ENCODE data around the gene SLC44A4.
"Not testable (repeated sequence)": the region's sequence is repeated elsewhere in the genome, so short reads cannot be mapped to it uniquely, and the experiment has no call there.

SLC44A4 gene

DNA sequence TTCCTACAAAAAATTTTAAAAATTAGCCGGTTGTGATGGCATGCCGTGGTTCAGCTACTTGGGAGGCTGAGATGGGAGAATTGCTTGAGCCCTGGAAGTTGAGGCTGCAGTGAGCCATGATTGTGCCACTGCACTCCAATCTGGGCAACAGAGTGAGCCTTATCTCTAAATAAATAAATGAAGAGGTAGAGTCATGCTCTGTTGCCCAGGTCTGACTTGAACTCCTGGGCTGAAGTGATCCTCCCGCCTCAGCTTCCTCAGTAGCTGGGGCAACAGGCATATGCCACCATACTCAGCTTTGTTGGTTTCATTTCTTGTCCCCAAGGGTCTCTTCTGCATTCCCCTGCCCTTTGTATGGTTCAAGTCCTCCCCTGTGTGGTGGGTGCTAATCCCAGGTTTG lies 34.3 kb downstream of the SLC44A4 start:
- no peak overlapping the region for H3K4me3 ChIP-seq (ENCODE audit: control insufficient read depth, low read depth, low read length)
- no peak for DNase-seq (ENCODE audit: low read depth)
- TF ChIP-seq, protein P1, sequence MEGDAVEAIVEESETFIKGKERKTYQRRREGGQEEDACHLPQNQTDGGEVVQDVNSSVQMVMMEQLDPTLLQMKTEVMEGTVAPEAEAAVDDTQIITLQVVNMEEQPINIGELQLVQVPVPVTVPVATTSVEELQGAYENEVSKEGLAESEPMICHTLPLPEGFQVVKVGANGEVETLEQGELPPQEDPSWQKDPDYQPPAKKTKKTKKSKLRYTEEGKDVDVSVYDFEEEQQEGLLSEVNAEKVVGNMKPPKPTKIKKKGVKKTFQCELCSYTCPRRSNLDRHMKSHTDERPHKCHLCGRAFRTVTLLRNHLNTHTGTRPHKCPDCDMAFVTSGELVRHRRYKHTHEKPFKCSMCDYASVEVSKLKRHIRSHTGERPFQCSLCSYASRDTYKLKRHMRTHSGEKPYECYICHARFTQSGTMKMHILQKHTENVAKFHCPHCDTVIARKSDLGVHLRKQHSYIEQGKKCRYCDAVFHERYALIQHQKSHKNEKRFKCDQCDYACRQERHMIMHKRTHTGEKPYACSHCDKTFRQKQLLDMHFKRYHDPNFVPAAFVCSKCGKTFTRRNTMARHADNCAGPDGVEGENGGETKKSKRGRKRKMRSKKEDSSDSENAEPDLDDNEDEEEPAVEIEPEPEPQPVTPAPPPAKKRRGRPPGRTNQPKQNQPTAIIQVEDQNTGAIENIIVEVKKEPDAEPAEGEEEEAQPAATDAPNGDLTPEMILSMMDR (conservative IDR thresholded peaks at IDR 0.05; ENCODE audit: control insufficient read depth, insufficient read depth, low read depth, low read length) = no peak

DNA sequence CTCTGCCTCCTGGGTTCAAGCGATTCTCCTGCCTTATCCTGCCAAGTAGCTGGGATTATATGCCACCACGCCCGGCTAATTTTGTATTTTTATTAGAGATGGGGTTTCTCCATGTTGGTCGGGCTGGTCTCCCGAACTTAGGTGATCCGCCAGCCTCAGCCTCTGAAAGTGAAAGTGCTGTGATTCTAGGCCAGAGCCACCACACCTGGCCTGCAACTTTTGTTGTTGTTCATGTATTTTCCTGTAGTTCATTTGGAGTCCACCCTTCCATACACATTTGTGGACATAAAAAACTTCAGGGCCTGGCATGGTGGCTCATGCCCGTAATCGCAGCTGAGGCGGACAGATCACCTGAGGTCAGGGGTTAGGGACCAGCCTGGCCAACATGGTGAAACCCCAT lies 36.7 kb downstream of the SLC44A4 start:
- no peak overlapping the region for H3K4me3 ChIP-seq (ENCODE audit: control insufficient read depth, low read depth, low read length)
- TF ChIP-seq, protein P1 (conservative IDR thresholded peaks at IDR 0.05; ENCODE audit: control insufficient read depth, insufficient read depth, low read depth, low read length) = no peak
- DNase-seq (ENCODE audit: low read depth) = no peak

DNA sequence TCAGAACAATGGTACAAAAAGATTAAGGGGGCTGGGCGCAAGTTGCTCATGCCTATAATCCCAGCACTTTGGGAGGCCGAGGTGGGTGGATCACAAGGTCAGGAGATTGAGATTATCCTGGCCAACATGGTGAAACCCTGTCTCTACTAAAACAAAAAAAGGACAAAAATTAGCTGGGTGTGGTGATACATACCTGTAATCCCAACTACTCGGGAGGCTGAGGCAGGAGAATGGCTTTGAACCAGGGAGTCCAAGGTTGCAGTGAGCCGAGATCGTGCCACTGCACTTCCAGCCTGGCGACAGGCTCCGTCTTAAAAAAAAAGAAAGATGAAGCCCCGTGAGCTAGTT lies 39.0 kb downstream of the SLC44A4 start:
- not testable (repeated sequence) for DNase-seq (ENCODE audit: low read depth); H3K4me3 ChIP-seq (ENCODE audit: control insufficient read depth, low read depth, low read length)

DNA sequence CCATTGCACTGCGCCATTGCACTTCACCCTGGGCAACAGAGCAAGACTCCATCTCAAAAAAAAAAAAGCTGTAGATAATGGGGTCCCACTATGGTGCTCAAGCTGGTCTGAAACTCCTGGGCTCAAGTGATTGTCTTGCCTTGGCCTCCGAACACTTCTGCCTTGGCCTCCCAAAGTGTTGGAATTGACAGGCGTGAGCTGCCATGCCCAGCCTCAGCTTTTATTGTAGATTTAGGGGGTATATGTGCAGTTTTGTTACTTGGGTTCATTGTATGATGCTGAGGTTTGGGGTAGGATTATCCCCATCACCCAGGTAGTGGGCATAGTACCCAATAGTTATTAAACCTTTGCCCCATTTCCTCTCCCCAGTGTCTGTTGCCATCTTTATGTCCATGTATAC lies 39.8 kb downstream of the SLC44A4 start:
- DNase-seq (ENCODE audit: low read depth) = no peak
- peak overlapping the region; percentile 6 for H3K4me3 ChIP-seq (ENCODE audit: control insufficient read depth, low read depth, low read length)
- TF ChIP-seq, protein P1 (conservative IDR thresholded peaks at IDR 0.05; ENCODE audit: control insufficient read depth, insufficient read depth, low read depth, low read length) = no peak

DNA sequence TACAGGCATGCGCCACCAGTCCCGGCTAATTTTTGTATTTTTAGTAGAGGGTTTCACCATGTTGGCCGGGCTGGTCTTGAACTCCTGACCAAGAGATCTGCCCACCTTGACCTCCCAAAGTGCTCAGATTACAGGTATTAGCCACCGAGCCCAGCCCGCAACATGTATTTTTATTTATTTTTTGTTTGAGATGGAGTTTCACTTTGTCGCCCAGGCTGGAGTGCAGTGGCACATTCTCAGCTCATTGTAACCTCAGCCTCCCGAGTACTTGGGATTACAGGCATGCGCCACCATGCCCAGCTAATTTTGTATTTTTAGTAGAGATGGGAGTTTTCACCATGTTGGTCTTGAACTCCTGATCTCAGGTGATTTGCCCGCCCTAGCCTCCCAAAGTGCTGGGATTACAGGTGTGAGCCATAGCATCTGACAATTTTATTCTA lies 40.7 kb downstream of the SLC44A4 start:
- H3K4me3 ChIP-seq (ENCODE audit: control insufficient read depth, low read depth, low read length) = peak overlapping the region; percentile 92
- not testable (repeated sequence) for DNase-seq (ENCODE audit: low read depth)

DNA sequence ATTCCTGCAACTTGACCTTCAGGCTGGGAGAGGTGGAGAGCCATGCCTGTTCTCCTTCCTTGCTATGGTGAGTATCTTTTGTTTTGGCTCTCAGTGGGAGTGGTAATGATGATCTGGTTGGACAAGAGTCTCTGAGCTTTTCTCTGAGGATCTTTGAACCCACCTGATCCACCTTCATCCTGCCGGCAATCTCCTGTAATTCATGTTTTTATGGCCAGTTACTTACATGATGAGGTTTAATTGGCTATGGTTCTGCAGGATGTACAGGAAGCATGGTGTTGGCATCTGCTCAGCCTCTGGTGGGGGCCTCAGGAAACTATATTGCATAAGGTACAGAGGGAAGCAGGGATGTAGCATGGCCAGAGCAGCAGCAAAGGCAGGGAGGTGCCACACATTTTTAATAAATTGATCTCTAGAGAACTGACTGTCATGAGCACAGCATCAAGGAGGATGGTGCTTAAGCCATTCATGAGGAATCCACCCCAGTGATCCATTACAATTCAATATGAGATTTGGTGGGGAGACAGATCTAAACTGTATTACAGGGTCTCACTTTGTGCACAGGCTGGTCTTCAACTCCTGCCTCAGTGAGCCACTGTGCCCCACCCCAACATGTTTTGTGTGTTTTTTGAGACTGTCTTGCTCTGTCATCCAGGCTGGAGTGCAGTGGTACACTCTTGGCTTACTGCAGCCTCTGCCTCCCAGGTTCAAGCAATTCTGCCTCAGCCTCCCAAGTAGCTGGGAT lies 41.3 kb downstream of the SLC44A4 start:
- TF ChIP-seq, protein P1 (conservative IDR thresholded peaks at IDR 0.05; ENCODE audit: control insufficient read depth, insufficient read depth, low read depth, low read length) = no peak
- peak; percentile 41 for DNase-seq (ENCODE audit: low read depth)
- H3K4me3 ChIP-seq (ENCODE audit: control insufficient read depth, low read depth, low read length) = peak overlapping the region; percentile 92

DNA sequence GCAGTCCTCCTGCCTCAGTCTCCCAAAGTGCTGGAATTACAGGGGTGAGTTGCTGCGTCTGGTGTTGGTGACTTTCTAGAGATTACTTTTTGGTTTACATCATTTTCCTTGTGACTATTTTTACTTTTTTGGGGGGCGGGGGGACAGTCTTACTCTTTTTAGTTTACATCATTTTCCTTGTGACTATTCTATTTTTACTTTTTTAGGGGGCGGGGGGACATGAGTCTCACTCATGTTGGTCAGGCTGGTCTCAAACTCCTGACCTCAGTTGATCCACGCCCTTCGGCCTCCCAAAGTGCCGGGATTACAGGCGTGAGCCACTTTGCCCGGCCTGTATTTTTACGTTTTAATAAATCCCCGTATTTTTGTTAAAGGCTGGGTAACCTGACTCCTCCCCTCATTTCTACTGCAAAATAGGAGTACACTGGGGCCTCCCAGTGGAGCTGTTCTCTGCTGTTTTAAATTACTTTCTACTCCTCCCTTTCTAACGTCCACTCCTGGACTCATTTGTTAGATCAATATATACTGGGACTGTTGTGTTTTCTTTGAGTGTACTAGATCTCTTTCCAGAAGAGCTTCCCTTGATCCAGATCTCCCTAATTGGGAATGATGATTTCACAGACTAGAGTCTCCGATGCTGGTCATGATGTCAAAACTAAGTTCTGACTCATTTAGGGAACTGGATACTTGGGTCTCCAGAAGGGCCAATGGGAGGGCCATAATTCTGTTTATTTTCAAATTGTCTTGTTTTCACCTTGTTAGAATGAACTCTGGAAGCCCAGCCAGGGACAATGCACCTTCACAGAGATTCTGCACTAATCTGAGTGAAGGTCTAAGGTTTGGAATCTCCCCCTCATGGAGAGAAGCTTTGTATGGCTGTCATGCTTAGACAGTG lies 42.1 kb downstream of the SLC44A4 start:
- DNase-seq (ENCODE audit: low read depth) = peak; percentile 67
- TF ChIP-seq, protein P1 (conservative IDR thresholded peaks at IDR 0.05; ENCODE audit: control insufficient read depth, insufficient read depth, low read depth, low read length) = peak; percentile 6
- peak overlapping the region; percentile 92 for H3K4me3 ChIP-seq (ENCODE audit: control insufficient read depth, low read depth, low read length)

All from fibroblast of mammary gland (primary cell).